Progenitor cell of endocrine pancreas (in vitro differentiated cells): Measurements from ENCODE around the gene FBXL13. TPM values are rescaled to one million over a fixed set of nuclear protein-coding genes. Genes with fewer than 3 reads are reported as not detected.
"Not testable (repeated sequence)": the region's sequence is repeated elsewhere in the genome, so short reads cannot be mapped to it uniquely, and the experiment has no call there.

Source experiments
- DNase-seq: peaks from one replicate; pipeline ENCODE4 v3.0.0; 2021; ENCODE audit warnings: low spot score; ENCODE audit not compliant: unreplicated experiment
- H3K27ac Mint-ChIP-seq: 2 replicates; pipeline ENCODE4 v1.8.0; 2021; ENCODE audit warnings: mild to moderate bottlenecking, moderate library complexity, mixed read lengths
- H3K27me3 Mint-ChIP-seq: 2 replicates; pipeline ENCODE4 v1.8.0; 2021; ENCODE audit warnings: mixed read lengths
- H3K36me3 Mint-ChIP-seq: 2 replicates; pipeline ENCODE4 v1.8.0; 2022; ENCODE audit warnings: mixed read lengths; ENCODE audit not compliant: insufficient read depth
- H3K4me1 Mint-ChIP-seq: 2 replicates; pipeline ENCODE4 v1.8.0; 2021; ENCODE audit warnings: low read depth, mixed read lengths
- H3K4me3 Mint-ChIP-seq: 2 replicates; pipeline ENCODE4 v1.8.0; 2021; ENCODE audit warnings: low read depth, mild to moderate bottlenecking, moderate library complexity, mixed read lengths
- H3K9me3 Mint-ChIP-seq: 2 replicates; pipeline ENCODE4 v1.8.0; 2021; ENCODE audit warnings: low read depth, mixed read lengths
- total RNA-seq: library from RNA; stranded (reverse); gene quantifications from 2 replicates; pipeline ENCODE4 v1.2.1, GENCODE V29; 2021
- TF ChIP-seq, protein P1 (sequence below): fragments of 200-600 bp; sonication (generic); IDR thresholded peaks from one replicate; pipeline ENCODE4 v1.5.0; 2021; ENCODE audit warnings: antibody characterized with exemption, mild to moderate bottlenecking; ENCODE audit not compliant: unreplicated experiment

The FBXL13 gene
- total RNA-seq, 1 donor from 2014 or later: 9.1 TPM

DNA sequence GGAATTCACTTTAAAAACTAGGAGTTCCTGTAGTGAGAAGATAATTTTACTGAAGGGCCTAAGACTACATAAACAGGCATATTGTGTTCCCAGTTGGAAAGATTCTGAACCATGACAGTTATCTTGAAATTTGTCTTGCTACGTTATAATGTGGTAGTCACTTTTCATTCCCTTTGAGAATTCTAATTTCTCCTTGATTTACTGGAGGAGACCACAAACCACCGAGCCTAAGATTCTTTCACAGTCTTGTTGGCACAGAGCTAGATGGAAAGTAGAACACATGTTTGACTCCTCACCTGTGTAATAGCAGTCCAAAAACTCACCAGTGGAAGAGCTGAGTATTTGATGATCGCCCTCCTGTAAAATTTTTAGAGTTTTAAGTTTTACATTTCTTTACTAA, 5.2 kb upstream of the FBXL13 start:
- Mint-ChIP-seq H3K27me3 (no peaks in the 10 kb centered on the region), H3K4me1 (peaks cover 6% of the 10 kb centered on the region), H3K27ac (no peak overlapping the region), H3K4me3 (no peak overlapping the region), H3K9me3 (no peaks in the 10 kb centered on the region), H3K36me3 (peaks cover 7% of the 10 kb centered on the region)
- DNase-seq: no peak
- TF ChIP-seq, protein P1, sequence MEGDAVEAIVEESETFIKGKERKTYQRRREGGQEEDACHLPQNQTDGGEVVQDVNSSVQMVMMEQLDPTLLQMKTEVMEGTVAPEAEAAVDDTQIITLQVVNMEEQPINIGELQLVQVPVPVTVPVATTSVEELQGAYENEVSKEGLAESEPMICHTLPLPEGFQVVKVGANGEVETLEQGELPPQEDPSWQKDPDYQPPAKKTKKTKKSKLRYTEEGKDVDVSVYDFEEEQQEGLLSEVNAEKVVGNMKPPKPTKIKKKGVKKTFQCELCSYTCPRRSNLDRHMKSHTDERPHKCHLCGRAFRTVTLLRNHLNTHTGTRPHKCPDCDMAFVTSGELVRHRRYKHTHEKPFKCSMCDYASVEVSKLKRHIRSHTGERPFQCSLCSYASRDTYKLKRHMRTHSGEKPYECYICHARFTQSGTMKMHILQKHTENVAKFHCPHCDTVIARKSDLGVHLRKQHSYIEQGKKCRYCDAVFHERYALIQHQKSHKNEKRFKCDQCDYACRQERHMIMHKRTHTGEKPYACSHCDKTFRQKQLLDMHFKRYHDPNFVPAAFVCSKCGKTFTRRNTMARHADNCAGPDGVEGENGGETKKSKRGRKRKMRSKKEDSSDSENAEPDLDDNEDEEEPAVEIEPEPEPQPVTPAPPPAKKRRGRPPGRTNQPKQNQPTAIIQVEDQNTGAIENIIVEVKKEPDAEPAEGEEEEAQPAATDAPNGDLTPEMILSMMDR: no peak

DNA sequence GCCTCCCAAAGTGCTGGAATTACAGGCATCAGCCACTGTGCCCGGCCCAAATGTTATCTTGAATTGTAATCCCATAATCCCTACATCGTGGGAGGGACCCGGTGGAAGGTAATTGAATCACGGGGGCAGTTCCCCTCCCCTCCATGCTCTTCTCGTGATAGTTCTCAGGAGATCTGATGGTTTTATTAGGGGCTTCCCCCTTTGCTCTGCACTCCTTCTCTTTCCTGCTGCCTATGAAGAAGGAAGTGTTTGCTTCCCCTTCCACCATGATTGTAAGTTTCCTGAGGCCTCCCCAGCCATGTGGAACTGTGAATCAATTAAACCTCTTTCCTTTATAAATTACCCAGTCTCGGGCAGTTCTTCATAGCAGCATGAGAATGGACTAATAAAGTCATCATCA, 3.6 kb upstream of the FBXL13 start:
- not testable (repeated sequence) for DNase-seq, H3K27me3 Mint-ChIP-seq, H3K36me3 Mint-ChIP-seq, H3K9me3 Mint-ChIP-seq, H3K4me3 Mint-ChIP-seq
- H3K4me1 Mint-ChIP-seq: peaks cover 15% of the 10 kb centered on the region
- peak overlapping the region; percentile 37 for H3K27ac Mint-ChIP-seq

DNA sequence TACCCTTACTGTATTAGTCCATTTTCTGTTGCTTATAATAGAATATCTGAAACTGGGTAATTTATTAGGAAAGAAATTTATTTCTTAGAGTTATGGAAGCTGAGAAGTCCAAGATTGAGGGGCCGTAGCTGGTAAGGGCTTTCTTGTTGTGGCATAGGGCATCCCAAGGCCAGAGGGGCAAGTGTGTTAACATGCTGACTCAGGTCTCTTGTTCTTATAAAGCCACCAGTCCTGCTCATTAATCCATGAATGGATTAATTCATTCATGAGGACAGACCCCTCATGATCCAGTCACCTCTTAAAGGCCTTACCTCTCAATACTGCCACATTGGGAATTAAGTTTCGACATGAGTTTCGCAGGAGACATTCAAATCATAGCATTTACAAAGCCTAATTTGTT, 2.7 kb upstream of the FBXL13 start:
- peaks cover 15% of the 10 kb centered on the region for H3K4me1 Mint-ChIP-seq
- H3K4me3 Mint-ChIP-seq: no peak overlapping the region
- peaks cover 7% of the 10 kb centered on the region for H3K36me3 Mint-ChIP-seq
- TF ChIP-seq, protein P1: no peak
- no peaks in the 10 kb centered on the region for H3K27me3 Mint-ChIP-seq
- H3K27ac Mint-ChIP-seq: no peak overlapping the region
- H3K9me3 Mint-ChIP-seq: no peaks in the 10 kb centered on the region
- no peak for DNase-seq

DNA sequence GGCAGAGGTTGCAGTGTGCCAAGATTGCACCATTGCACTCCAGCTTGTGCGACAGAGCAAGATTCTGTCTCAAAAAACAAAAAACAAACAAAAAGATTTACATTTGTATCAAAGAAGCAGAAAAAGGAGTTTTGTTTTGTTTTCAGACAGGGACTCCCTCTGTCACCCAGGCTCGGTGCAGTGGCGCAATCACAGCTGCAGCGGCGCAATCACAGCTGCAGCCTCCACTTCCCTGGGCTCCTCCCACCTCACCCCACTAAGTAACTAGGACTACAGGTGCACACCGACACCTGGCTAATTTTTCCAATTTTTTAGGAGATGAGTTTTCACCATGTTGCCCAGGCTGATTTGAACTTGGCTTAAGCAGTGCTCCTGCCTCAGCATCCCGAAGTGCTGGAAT, 2.2 kb upstream of the FBXL13 start:
- Mint-ChIP-seq H3K27me3 (no peaks in the 10 kb centered on the region), H3K36me3 (peaks cover 7% of the 10 kb centered on the region), H3K4me3 (no peak overlapping the region), H3K4me1 (peaks cover 15% of the 10 kb centered on the region), H3K27ac (no peak overlapping the region), H3K9me3 (no peaks in the 10 kb centered on the region)
- TF ChIP-seq, protein P1: no peak
- DNase-seq: no peak

DNA sequence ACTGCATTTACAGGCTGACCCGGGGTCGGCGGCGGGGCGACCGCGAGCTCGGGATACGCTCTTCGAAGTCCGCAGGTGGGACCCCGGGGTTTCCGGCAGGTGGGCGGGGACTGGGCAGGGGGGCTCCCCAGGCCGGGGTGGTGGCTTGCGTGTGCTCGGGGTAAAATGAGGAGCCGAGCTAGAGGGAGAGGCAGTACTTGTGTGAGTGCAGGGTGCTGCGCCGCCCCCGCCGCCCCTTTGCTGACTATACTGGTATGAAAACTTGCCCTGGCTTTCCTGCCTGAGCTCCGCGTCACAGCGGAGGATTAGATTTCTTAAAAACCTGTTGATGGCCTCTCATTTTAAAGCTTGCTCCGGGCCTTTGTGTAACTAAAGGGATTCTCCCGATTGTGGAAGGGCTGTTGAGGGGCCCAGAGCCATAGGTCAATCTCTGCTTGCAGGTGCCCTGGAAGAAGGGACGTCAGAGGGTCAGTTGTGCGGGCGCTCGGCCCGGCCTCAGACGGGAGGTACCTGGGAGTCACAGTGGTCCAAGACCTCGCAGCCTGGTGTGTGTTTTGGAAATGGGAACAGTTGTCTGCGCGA, 832 bp upstream of the FBXL13 start:
- TF ChIP-seq, protein P1: no peak
- DNase-seq: peak; percentile 67
- Mint-ChIP-seq H3K36me3 (peaks cover 9% of the 10 kb centered on the region), H3K9me3 (no peaks in the 10 kb centered on the region), H3K4me3 (peak overlapping the region; percentile 97), H3K4me1 (peaks cover 15% of the 10 kb centered on the region), H3K27ac (peak overlapping the region; percentile 98), H3K27me3 (no peaks in the 10 kb centered on the region)

DNA sequence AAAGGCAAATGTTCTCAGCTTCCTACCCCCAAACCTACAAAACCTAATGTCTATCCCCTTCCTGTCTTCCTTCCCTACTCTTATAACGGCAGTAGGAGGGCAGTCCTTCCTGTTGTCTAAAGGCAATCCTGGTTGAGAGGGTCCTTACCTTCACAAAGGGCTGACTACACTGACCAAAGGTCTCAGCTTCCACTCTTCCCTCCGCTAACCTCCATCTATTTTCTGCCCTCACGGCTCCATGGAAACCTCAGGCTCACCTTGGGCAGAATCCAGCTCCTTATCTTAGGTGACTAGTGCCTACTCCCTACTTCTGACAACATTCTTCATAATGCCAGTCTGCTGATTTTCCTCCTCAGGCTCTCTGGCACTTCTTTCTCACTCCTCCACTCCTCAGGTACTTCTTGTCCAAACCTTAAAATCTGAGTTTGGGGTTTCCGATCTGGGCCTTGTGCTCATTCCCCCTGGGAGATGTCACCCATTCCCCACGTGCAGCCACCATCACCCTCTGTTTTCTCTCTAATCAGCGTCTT, 542 bp downstream of the FBXL13 start:
- no peaks in the 10 kb centered on the region for H3K27me3 Mint-ChIP-seq
- H3K4me3 Mint-ChIP-seq: peak overlapping the region; percentile 86
- peaks cover 15% of the 10 kb centered on the region for H3K4me1 Mint-ChIP-seq
- TF ChIP-seq, protein P1: no peak
- H3K36me3 Mint-ChIP-seq: peaks cover 10% of the 10 kb centered on the region
- no peak for DNase-seq
- no peaks in the 10 kb centered on the region for H3K9me3 Mint-ChIP-seq
- peak overlapping the region; percentile 97 for H3K27ac Mint-ChIP-seq
